SK-N-SH (cell line): ENCODE results near the gene WDR7. TPM values are rescaled to one million over a fixed set of nuclear protein-coding genes. Genes with fewer than 3 reads are reported as not detected.

Experiments used
- CTCF ChIA-PET: fragments of 300-600, 350-600 bp; formaldehyde crosslinking; extraction: SDS; loops from one replicate; lab custom pipeline; 2021; lab: Yijun Ruan, JAX
- POLR2A ChIA-PET: fragments of 350-600 bp; sonication (Branson Sonifier 250); formaldehyde crosslinking; extraction: SDS; loops from one replicate; lab custom pipeline; 2020; ENCODE audit warnings: antibody characterized with exemption, inconsistent platforms; lab: Yijun Ruan, JAX
- DNase-seq: peaks from one replicate; pipeline ENCODE4 v3.0.0; 2012
- H2AFZ ChIP-seq: fragments of 200-600 bp; sonication (generic); 2 replicates; pipeline ENCODE4 v1.8.1; 2016; ENCODE audit warnings: antibody characterized with exemption, mild to moderate bottlenecking, low read depth
- H3F3A ChIP-seq: fragments of 200-600 bp; sonication (generic); replicated peaks from 2 replicates; pipeline ENCODE3; 2016; ENCODE audit warnings: antibody characterized with exemption, mild to moderate bottlenecking; ENCODE audit not compliant: insufficient read depth
- H3K27ac ChIP-seq, 2 experiments: fragments of 200-500 bp in 1 of 2; fragments of 200-600 bp in 1 of 2; sonication (Bioruptor generic) in 1 of 2; sonication (generic), shearing (Covaris generic) in 1 of 2; 2 replicates each; pipeline versions ENCODE4 v1.5.1 to v1.6.1; 2014 to 2016; ENCODE audit warnings: low read depth in 2 of 2, inconsistent platforms in 1 of 2, low read length in 1 of 2, mild to moderate bottlenecking in 1 of 2, mixed read lengths in 1 of 2
- H3K27me3 ChIP-seq: fragments of 200-600 bp; sonication (generic), shearing (Covaris generic); 2 replicates; pipeline ENCODE4 v1.6.1; 2016; ENCODE audit warnings: mixed run types; ENCODE audit not compliant: insufficient read depth
- H3K36me3 ChIP-seq, 2 experiments: fragments of 200-500 bp in 1 of 2; fragments of 200-600 bp in 1 of 2; sonication (Bioruptor generic) in 1 of 2; sonication (generic) in 1 of 2; replicated peaks in 1 of 2; 2 replicates each; pipeline versions ENCODE3 to v1.5.1; 2014 to 2016; ENCODE audit warnings: low read length in 1 of 2, mild to moderate bottlenecking in 1 of 2; ENCODE audit not compliant: insufficient read depth in 2 of 2, control insufficient read depth in 1 of 2
- H3K4me1 ChIP-seq, 2 experiments: fragments of 200-500 bp in 1 of 2; fragments of 200-600 bp in 1 of 2; sonication (Bioruptor generic) in 1 of 2; sonication (generic), shearing (Covaris generic) in 1 of 2; 2 replicates each; pipeline versions ENCODE4 v1.5.1 to v1.6.1; 2014 to 2016; ENCODE audit warnings: low read depth in 1 of 2, low read length in 1 of 2, mixed run types in 1 of 2; ENCODE audit not compliant: insufficient read depth in 2 of 2, control insufficient read depth in 1 of 2
- H3K4me2 ChIP-seq: fragments of 200-600 bp; sonication (generic), shearing (Covaris generic); 2 replicates; pipeline ENCODE4 v1.6.1; 2017; ENCODE audit warnings: mixed run types
- H3K4me3 ChIP-seq, 2 experiments: fragments of 200-500 bp in 1 of 2; fragments of 200-600 bp in 1 of 2; sonication (Bioruptor generic) in 1 of 2; sonication (generic), shearing (Covaris generic) in 1 of 2; 2 replicates each; pipeline versions ENCODE4 v1.5.1 to v1.8.1; 2014 to 2016; ENCODE audit warnings: low read depth in 2 of 2, inconsistent platforms in 1 of 2, low read length in 1 of 2, mild to moderate bottlenecking in 1 of 2, mixed read lengths in 1 of 2, moderate library complexity in 1 of 2
- H3K79me2 ChIP-seq: fragments of 200-600 bp; sonication (generic); 2 replicates; pipeline ENCODE4 v1.8.1; 2017; ENCODE audit warnings: mild to moderate bottlenecking; ENCODE audit not compliant: insufficient read depth
- H3K9ac ChIP-seq: fragments of 200-600 bp; sonication (generic); 2 replicates; pipeline ENCODE4 v1.6.1; 2017; ENCODE audit warnings: mixed run types
- H3K9me2 ChIP-seq: fragments of 200-600 bp; sonication (generic); 2 replicates; pipeline ENCODE4 v1.6.1; 2017; ENCODE audit warnings: mixed run types
- H3K9me3 ChIP-seq: fragments of 200-600 bp; sonication (generic); 2 replicates; pipeline ENCODE4 v1.6.1; 2017; ENCODE audit warnings: mixed run types, mild to moderate bottlenecking, moderate library complexity
- H4K20me1 ChIP-seq: fragments of 200-600 bp; sonication (generic); 2 replicates; pipeline ENCODE4 v1.6.1; 2017; ENCODE audit warnings: mild to moderate bottlenecking, mixed run types; ENCODE audit not compliant: insufficient read depth
- CTCF ChIP-seq: fragments of 200-600 bp; sonication (generic); IDR thresholded peaks from 2 replicates; pipeline ENCODE4 v1.6.1; 2017; ENCODE audit warnings: antibody characterized with exemption, mild to moderate bottlenecking, moderate library complexity
- GATA2 ChIP-seq: sonication (generic); formaldehyde crosslinking; IDR thresholded peaks from 2 replicates; pipeline ENCODE4 v1.5.0; 2020; ENCODE audit warnings: mild to moderate bottlenecking, missing genetic modification reagents
- MEF2A ChIP-seq: IDR thresholded peaks from 2 replicates; pipeline ENCODE4 v1.4.0; 2012; ENCODE audit warnings: low read depth, borderline replicate concordance
- REST ChIP-seq: IDR thresholded peaks from 2 replicates; pipeline ENCODE4 v1.6.1; 2012; ENCODE audit warnings: mild to moderate bottlenecking, low read depth, low read length, moderate library complexity
- USF1 ChIP-seq: IDR thresholded peaks from 2 replicates; pipeline ENCODE4 v1.4.0; 2012; ENCODE audit warnings: low read depth, borderline replicate concordance
- YY1 ChIP-seq: IDR thresholded peaks from 2 replicates; pipeline ENCODE4 v1.4.0; 2012; ENCODE audit warnings: low read depth, mild to moderate bottlenecking
- WGBS: methylation state at CpG from one replicate; pipeline ENCODE4 v1.1.6; 2017; ENCODE audit warnings: low lambda C conversion rate; 5-methylcytosine and 5-hydroxymethylcytosine counted together
- polyA plus RNA-seq, 3 experiments: library from polyadenylated mRNA; depleted of rRNA; stranded (reverse); fragments of >200 nt; gene quantifications; 2 replicates each; pipeline ENCODE4 v1.2.3, GENCODE V29; 2012

The WDR7 gene
- polyA plus RNA-seq, 1 of the 3 experiments (the other 2 are of a cell fraction): 4.1 TPM

- 91% methylated on average over 2 of the region's 2 CpGs for WGBS
- Histone ChIP-seq H3K4me2 (no peak overlapping the region), H3K27ac (no peak overlapping the region), H2AFZ (no peak overlapping the region), H3K27me3 (no peaks in the 10 kb centered on the region), H3K9me3 (no peaks in the 10 kb centered on the region), H3K4me3 (no peak overlapping the region), H3K9me2 (no peaks in the 10 kb centered on the region), H3K4me1 (peaks cover 0 to 4% of the 10 kb centered on the region in 2 experiments; a peak in 1 of 4 replicates), H3K9ac (no peak overlapping the region), H4K20me1 (no peaks in the 10 kb centered on the region), H3K36me3 (no peaks in the 10 kb centered on the region), H3F3A (no peaks in the 10 kb centered on the region), H3K79me2 (no peaks in the 10 kb centered on the region)
- TF ChIP-seq GATA2 (CRISPR knock-in tag): no peak
- DNase-seq: no peak
- ChIA-PET POLR2A (no interaction called here), CTCF (interaction anchor here (2.3 to 4.4 kb wide), 2 partner anchors 21 to 568 kb away, joined by 10 to 72 read pairs; no protein-coding TSS in a partner anchor)
These were observed 219.8 kb downstream of the WDR7 start for GRCh38 chr18:56870982-56871381.

- Histone ChIP-seq H3K9ac (no peak overlapping the region), H3K9me3 (no peaks in the 10 kb centered on the region), H3K36me3 (no peaks in the 10 kb centered on the region), H3K4me3 (no peak overlapping the region), H4K20me1 (no peaks in the 10 kb centered on the region), H3K9me2 (no peaks in the 10 kb centered on the region), H2AFZ (no peak overlapping the region), H3F3A (no peaks in the 10 kb centered on the region), H3K79me2 (no peaks in the 10 kb centered on the region), H3K4me1 (peaks cover 0 to 4% of the 10 kb centered on the region in 2 experiments; a peak in 1 of 4 replicates), H3K27me3 (no peaks in the 10 kb centered on the region), H3K27ac (no peak overlapping the region), H3K4me2 (no peak overlapping the region)
- DNase-seq: no peak
- no peak for TF ChIP-seq MEF2A
- CTCF ChIA-PET: interaction anchor here (0.8 to 4.4 kb wide), 5 partner anchors 14 to 690 kb away, joined by 3 to 72 read pairs (median 3); no protein-coding TSS in a partner anchor
- POLR2A ChIA-PET: no interaction called here
- WGBS: 97% methylated on average over 1 of the region's 1 CpG
These were observed 221.0 kb downstream of the WDR7 start for GRCh38 chr18:56872140-56872539.

- ChIA-PET POLR2A (no interaction called here), CTCF (interaction anchor here (0.7 to 2.5 kb wide), 3 partner anchors 72 to 688 kb away, joined by 3 to 16 read pairs (median 7); no protein-coding TSS in a partner anchor)
- Histone ChIP-seq H3K9me2 (no peaks in the 10 kb centered on the region), H3K27ac (no peak overlapping the region), H3K9ac (no peak overlapping the region), H3K36me3 (no peaks in the 10 kb centered on the region), H4K20me1 (no peaks in the 10 kb centered on the region), H3K9me3 (no peaks in the 10 kb centered on the region), H3K79me2 (no peaks in the 10 kb centered on the region), H3K4me2 (no peak overlapping the region), H3K4me1 (peaks cover 0 to 4% of the 10 kb centered on the region in 2 experiments; a peak in 1 of 4 replicates), H3K4me3 (no peak overlapping the region), H2AFZ (no peak overlapping the region), H3K27me3 (no peaks in the 10 kb centered on the region), H3F3A (no peaks in the 10 kb centered on the region)
- WGBS: 100% methylated on average over 4 of the region's 6 CpGs
- no peak for DNase-seq
- no peak for TF ChIP-seq USF1
- TF ChIP-seq CTCF: no peak
- TF ChIP-seq REST: no peak
- no peak for TF ChIP-seq YY1
These were observed 222.4 kb downstream of the WDR7 start for GRCh38 chr18:56873441-56874140.
